Activated naive CD4-positive, alpha-beta T cell treated with anti-CD3 and anti-CD28 coated beads, Interleukin-2, amount 50 U/mL, for 16 hours (primary cell): Measurements from ENCODE around the gene CIART.
"Not testable (repeated sequence)": the region's sequence is repeated elsewhere in the genome, so short reads cannot be mapped to it uniquely, and the experiment has no call there.

Experiments used
- DNase-seq: peaks from one replicate; pipeline ENCODE4 v3.0.0-alpha.2; 2020

Gene CIART

GRCh38 chr1:150281758-150282557 is at the start of gene CIART:
Gene CIART, plus strand, starts transcription at chr1:150282554. Its CDS starts 714 bp downstream, at chr1:150283268.
- DNase-seq, result peak; percentile 81

GRCh38 chr1:150232921-150233320 is 49.4 kb upstream of the CIART start:
- not testable (repeated sequence) for DNase-seq

DNA sequence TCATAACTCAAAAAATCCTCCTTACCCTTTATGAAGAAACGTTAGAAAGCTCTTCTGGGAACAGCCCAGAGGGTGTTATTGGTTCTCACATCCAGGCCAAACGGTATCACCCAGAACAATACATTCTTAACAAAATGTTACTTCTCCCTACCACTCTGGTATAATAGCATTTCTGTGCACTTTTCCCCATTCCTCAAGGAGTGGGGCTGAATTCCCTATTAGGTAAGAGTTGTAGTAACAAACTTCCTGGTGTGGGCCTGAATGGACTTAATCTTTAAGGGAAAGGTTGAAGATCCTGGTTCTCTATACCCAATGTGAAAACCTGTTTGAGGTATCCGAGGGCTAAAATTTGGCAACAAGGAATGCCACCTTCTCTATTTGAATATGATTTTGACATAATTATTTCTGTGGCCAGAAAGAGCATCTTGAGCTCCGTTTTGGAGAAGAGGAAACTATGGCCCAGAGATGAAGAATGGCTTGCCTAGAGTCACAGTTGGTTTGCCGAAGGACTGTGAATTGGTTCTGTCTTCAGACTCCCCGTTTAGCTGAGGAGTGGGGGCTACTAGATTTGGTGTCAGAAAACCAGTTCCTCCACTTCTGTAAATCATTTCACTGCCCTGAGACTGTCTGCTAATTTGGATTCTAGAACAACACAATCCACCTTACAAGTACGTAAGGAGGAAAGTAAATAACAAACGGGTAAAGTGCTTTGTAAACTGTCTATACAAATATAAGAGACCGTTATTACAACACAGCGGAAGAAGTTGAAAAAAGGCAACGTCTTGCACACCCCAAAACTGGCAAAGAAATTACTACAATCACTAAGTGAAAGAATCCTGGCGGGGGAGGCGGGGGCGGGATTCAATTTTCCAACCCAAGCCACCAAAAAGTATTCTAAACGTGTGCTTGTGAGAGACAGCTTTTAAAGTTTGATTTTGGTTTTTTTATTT is 48.7 kb upstream of the CIART start:
- peak; percentile 60 for DNase-seq

- DNase-seq, result no peak
Measured at GRCh38 chr1:150234309-150234565, 48.1 kb upstream of the CIART start.

GRCh38 chr1:150234566-150235293 is 47.6 kb upstream of the CIART start:
- peak; percentile 83 for DNase-seq

DNA sequence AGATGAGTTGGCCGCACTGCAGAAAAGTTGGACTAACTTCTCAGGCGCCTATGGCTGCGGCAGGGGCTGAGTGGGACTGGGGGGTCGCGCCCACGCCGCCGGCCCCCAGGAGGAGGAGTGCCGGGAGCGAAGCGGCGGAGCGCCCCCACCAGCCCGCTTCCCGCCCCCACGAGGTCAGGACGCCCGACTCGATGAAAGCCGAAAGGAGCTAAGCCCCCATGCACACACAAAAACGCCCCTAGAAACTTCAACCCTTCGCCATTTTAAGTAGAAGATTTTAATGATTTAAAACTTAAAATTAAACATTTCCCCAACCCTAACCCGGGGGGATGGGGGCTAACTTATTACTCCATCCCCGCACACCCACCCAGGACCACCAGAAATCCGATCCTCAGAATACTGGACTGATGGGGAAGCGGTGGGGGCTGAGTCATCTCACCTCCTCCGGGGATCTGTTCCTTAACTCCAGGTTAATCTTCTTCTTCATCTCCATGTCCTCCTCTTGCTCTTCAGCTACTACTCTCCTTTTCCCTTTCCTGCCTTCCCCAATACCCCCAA is 47.0 kb upstream of the CIART start:
- peak; percentile 36 for DNase-seq

- DNase-seq, result peak; percentile 91
Measured at GRCh38 chr1:150235852-150236613, 46.3 kb upstream of the CIART start, which contains the start of gene ANP32E. Gene ANP32E, minus strand, starts transcription at chr1:150236112. Its CDS starts 326 bp downstream, at chr1:150235786.

GRCh38 chr1:150236614-150237100 is 45.7 kb upstream of the CIART start:
- DNase-seq, result no peak

DNA sequence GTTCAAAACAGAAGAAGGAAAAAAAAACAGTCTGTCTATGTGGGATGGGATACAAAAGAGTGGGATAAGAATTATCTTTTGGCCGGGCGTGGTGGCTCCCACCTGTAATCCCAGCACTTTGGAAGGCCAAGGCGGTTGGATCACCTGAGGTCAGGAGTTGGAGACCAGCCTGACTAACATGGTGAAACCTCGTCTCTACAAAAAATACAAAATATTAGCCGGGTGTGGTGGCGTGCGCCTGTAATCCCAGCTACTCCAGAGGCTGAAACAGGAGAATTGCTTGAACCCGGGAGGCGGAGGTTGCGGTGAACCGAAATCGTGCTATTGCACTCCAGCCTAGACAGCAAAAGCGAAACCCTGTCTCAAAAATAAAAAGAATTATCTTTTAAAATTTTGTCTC is 45.2 kb upstream of the CIART start:
- not testable (repeated sequence) for DNase-seq

DNA sequence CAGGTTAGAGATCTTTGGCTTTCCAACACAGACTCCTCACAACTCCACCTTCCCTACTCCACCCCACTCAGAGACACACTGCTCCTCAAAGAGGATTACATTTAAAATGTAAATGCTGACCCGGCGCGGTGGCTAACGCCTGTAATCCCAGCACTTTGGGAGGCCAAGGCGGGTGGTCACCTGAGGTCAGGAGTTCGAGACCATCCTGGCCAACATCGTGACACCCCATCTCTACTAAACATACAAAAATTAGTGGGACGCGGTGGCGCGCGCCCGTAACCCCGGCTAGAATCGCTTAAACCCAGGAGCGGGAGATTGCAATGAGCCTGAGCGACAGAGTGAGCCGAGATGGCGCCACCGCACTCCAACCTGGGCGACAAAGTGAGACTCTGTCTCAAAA is 44.6 kb upstream of the CIART start:
- DNase-seq, result no peak

GRCh38 chr1:150243003-150243402 is 39.4 kb upstream of the CIART start:
- no peak for DNase-seq

DNA sequence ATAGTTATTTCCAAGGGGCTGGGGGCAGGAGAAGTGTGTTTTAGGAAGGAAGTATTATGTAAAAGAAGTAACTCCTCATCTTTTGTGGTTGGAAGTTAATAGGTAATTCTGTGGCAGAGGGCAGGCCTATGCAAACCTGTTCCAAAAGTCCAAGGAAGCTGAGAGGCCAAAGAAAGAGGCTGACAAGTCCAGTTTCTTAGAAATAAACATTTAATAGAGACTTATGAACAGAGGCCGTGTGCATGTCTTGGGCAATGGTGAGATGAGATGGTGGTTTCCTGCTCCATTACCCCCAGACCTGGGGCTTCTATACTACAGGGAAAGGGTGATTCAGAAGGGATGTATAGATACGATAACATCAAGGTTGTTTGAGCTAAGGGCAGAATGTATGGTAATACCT is 32.4 kb upstream of the CIART start:
- no peak for DNase-seq

DNA sequence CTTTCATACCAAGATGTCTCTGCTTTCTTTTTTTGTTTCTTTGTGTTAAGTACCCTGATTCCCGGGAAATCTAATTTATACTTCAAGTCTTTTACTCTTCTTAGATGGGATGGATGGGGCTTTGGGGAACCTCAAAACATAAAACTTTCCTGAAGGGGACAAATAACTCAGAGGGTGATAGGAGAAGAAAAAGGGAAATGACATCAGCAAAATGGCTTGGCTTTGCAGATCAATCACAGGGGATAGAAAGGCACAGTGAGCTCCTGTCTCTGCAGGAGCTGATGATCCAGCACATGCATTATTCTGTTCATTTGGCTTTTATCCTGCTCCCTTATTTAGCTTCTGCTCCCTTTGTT is 26.2 kb upstream of the CIART start:
- DNase-seq, result no peak

GRCh38 chr1:150256554-150257341 is 25.6 kb upstream of the CIART start:
- no peak for DNase-seq

- DNase-seq, result no peak
Measured at GRCh38 chr1:150257624-150258585, 24.4 kb upstream of the CIART start, which contains the start of gene CA14. Gene CA14, plus strand, starts transcription at chr1:150257774. Its CDS starts 355 bp downstream, at chr1:150258129.

GRCh38 chr1:150259217-150259616 is 23.1 kb upstream of the CIART start:
- no peak for DNase-seq

DNA sequence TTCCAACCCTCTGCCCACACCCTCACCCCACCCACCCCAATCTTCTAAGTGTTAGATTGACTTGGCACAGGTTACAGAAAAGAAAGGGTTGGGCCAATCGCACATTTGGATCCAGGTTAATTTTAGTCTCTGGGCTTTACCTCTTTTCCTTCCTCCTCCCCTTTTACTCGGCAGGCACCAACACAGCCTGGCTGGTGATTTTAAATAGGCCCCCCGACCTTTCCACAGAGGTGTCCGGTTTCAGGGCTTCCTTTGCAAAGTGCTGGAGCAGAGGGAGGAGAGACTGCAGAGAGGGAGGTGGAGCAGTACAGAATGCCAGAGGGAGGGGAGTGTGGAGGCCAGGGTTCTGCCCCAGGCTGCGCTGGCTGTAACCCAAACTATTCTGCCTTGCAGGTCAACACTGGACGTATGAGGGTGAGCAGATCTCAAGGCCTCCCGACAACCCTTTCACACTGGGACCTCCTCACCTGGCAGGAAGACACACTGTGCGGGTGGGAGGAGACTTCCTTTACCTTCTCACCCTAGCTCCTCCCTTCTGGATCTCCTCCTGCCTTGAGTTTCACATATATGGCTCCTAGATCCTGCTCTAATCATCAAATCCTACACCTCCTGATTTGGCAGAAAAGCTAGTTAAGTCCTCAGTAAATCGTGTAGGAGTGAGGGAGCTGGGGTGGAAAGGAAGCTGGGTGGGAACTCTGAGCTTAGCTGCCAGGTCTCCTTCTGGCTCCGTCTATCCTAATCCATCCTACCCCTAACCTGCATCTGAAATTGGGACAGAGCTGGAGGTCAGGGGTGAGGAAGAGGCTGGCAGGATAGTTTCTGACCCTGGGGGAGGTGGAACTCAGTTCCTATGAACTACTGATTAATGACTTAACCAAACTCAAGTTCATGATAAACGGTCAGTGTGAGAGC is 22.3 kb upstream of the CIART start:
- DNase-seq, result no peak

- DNase-seq, result no peak
Measured at GRCh38 chr1:150261367-150261766, 21.0 kb upstream of the CIART start.
